Ammon's horn (tissue), 1 donor: Measurements from ENCODE around the gene LGR6.
A peak's percentile ranks its signal among the peaks of the same experiment; 100 is the strongest.
"Not testable (repeated sequence)": the region's sequence is repeated elsewhere in the genome, so short reads cannot be mapped to it uniquely, and the experiment has no call there.

Experiments used
- DNase-seq: peaks from one replicate; pipeline ENCODE4 v3.0.0-alpha.2; 2016; ENCODE audit warnings: low spot score

Gene LGR6

GRCh38 chr1:202329891-202330290, 136.3 kb downstream of the LGR6 start:
- DNase-seq: no peak

- DNase-seq: no peak
These were observed 140.3 kb downstream of the LGR6 start for GRCh38 chr1:202333861-202334260.

DNA sequence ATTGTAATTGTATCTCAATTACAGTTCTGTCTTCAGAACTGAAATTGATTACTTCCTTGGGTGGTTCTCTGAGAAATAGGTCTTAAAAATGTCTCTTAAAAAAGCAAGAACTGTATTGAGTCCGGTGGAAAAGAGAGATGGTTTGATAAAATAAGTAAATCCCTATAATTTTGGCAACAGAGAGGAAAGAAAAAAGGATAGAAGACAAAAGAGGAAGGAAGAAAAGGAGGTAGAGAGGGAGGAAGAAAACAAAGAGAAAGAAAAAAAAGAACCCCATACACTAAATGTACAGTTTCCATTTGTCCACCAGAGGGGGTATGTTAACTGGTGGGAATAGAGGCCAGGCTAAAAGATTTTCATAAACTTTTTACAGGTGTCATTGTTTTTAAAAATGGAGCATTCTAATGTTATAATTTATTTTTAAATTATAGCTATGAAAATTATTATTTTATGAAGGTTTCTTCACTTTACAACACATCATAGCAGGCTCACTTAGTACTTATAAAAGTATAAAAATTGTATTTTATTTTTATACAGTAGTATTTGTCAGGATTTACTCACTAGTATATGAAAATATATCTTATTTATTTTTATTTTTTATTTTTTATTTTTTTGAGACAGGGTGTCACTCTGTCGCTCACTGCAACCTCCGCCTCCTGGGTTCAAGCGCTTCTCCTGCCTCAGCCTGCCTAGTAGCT, 150.2 kb downstream of the LGR6 start:
- peak; percentile 24 for DNase-seq

- DNase-seq: no peak
These were observed 154.5 kb downstream of the LGR6 start for GRCh38 chr1:202348005-202348508.

DNA sequence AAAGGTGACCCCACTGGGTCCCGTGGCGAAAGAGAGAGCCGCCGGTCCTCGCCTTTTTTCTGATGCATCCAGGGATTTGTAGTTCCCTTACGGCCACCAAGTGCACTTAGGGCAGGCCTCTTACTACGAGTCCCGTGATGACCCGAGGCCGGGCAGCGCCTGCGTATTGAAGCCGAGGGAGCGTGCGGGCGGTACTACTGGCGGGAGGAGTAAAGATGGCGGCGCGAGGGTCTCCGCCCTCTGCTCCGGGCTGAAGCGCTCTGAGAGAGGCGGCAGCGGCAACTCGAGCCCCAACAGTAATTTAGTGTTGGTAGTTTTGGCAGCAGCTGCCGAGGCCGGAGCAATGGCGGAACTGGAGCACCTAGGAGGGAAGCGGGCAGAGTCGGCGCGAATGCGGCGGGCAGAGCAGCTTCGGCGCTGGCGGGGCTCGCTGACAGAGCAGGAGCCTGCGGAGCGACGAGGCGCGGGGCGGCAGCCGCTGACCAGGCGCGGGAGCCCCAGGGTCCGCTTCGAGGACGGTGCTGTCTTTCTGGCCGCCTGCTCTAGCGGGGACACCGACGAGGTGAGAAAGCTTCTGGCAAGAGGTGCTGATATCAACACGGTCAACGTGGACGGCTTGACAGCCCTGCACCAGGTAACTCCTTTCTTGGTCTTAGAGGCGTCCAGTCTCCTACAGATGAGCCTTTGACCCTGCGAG, 155.1 kb downstream of the LGR6 start, which contains the start of gene PPP1R12B:
TSS of gene PPP1R12B (plus strand) at position 191 of the 697 bp plus-strand sequence. CDS start at position 344, 153 bp downstream.
- DNase-seq: peak; percentile 99

- peak; percentile 47 for DNase-seq
These were observed 155.8 kb downstream of the LGR6 start for GRCh38 chr1:202349206-202349928.

DNA sequence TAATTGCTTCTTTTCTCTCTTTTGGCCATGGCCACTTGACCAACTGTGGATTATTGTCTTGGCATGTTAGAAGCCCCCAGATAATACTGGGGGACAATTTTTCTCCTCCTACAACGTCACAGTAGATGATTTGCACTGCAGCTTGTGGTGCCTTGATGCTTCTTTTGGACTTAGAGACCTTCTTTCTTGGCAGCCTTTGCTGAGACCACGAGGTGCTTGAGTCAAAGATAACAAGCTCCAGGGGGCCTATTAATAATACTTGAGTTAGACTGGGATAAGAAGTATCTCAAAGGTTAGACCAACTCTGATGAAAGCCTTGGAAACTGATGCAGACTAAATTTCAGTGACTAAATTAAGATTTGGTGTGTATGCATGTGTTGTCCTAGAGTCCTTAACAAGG, 158.1 kb downstream of the LGR6 start:
- no peak for DNase-seq

DNA sequence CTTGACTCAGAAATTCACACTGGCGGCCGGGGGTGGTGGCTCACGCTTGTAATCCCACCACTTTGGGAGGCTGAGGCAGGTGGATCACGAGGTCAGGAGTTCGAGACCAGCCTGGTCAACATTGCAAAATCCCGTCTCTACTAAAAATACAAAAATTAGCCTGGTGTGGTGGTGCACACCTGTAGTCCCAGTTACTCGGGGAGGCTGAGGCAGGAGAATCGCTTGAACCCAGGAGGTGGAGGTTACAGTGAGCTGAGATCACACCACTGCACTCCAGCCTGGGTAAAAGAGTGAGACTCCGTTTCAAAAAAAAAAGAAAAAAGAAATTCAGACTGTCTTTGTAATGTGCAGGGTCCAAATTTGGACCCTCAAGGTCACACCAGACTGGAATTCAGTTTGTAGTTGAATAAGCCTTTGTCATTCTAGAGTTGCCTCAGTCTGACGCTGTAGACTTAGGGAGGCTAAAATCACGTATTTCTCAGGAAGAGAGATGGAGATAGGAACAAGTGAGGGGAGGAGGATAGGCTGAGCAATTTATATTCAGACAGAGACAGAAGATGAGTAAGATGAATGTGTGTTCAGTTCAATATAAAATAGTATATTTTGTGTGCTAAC, 159.1 kb downstream of the LGR6 start:
- DNase-seq: not testable (repeated sequence)

- DNase-seq: no peak
These were observed 162.4 kb downstream of the LGR6 start for GRCh38 chr1:202355944-202356553.

- no peak for DNase-seq
These were observed 163.9 kb downstream of the LGR6 start for GRCh38 chr1:202357506-202357905.

DNA sequence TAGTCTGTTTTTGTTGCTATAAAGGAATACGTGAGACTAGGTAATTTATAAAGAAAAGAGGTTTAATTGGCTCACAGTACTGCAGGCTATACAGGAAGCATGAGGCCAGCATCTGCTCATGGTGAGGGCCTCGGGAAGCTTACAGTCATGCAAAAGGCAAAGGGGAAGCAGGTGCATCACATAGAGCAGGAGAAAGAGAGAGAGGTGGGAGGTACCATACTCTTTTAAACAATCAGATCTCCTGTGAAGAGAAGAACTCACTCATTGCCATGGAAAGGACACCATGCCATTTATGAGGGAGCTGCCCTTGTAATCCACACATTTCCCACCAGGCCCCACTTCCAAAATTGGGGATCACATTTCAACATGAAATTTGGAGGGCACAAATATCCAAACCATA, 167.6 kb downstream of the LGR6 start:
- DNase-seq: no peak

GRCh38 chr1:202361701-202362100, 168.1 kb downstream of the LGR6 start:
- no peak for DNase-seq

GRCh38 chr1:202362212-202362611, 168.6 kb downstream of the LGR6 start:
- no peak for DNase-seq

DNA sequence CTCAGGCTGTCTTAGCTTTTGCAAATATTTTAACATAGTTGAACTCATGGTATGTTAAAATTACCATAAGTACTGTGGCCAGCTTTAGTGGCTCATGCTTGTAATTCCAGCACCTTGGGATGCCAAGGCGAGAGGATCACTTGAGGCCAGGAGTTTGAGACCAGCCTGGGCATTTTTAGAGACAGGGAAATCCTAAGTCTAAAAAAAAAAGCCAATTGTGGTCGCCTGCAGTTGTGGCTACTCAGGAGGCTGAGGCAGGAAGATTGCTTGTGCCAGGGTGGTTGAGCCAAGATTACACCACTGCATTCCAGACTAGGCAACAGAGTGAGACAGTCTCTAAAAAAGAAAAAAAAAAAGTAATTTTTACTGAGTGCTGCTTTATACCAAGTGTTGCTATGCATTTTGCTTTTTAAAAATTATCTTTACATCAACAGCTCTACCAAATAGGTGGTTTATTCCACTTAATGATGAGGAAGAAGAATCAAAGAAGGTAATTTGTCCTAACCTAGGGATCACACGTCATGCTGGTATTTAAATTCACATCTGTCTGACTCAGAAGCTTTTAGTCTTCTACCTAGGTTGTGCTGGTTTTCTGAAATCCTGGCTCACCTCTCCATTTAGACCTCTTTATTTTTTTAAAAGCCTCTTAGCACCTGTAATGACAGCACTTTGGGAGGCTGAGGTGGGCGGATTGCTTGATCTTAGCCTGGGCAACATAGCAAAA, 171.7 kb downstream of the LGR6 start:
- no peak for DNase-seq

GRCh38 chr1:202367271-202367670, 173.7 kb downstream of the LGR6 start:
- DNase-seq: no peak
